Uterus (tissue), 2 donors: Measurements from ENCODE around the gene TYRO3.

Experiments used
- POLR2A ChIP-seq, 2 donors: fragments of 450-650 bp; IDR thresholded peaks; one replicate each; pipeline ENCODE4 v1.6.1; 2016; ENCODE audit warnings: antibody characterized with exemption in 2 of 2, mild to moderate bottlenecking in 1 of 2, moderate library complexity in 1 of 2
- TF ChIP-seq, protein P1 (sequence below), 4 experiments: fragments of 200-600 bp in 2 of 4; fragments of 450-650 bp in 2 of 4; sonication (generic) in 2 of 4; IDR thresholded peaks; one replicate each; pipeline ENCODE4 v1.5.1; 2016 to 2019; ENCODE audit warnings: antibody characterized with exemption in 4 of 4, mild to moderate bottlenecking in 2 of 4, moderate library complexity in 1 of 4

DNA sequence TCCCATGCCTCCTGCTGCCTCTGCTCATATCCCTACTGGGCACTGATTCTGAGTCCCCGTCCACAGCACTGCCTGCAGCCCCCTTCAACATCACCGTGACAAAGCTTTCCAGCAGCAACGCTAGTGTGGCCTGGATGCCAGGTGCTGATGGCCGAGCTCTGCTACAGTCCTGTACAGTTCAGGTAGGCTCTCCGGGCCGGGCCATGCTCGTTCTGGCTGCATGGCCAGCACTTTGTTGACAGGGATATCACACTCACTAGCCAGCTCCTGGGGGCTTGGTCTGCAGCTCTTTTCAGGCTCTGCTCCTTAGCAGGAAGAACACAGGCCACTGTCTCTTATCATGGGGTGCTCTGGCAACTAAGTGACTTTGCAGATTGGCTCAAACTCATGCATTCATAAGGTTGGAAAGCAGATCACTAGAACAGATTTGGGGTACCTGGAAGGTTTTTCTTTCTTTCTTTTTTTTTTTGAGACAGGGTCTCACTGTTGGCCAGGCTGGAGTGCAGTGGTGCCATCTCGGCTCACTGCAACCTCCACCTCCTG lies 6.0 kb downstream of the TYRO3 start:
- TF ChIP-seq, protein P1, sequence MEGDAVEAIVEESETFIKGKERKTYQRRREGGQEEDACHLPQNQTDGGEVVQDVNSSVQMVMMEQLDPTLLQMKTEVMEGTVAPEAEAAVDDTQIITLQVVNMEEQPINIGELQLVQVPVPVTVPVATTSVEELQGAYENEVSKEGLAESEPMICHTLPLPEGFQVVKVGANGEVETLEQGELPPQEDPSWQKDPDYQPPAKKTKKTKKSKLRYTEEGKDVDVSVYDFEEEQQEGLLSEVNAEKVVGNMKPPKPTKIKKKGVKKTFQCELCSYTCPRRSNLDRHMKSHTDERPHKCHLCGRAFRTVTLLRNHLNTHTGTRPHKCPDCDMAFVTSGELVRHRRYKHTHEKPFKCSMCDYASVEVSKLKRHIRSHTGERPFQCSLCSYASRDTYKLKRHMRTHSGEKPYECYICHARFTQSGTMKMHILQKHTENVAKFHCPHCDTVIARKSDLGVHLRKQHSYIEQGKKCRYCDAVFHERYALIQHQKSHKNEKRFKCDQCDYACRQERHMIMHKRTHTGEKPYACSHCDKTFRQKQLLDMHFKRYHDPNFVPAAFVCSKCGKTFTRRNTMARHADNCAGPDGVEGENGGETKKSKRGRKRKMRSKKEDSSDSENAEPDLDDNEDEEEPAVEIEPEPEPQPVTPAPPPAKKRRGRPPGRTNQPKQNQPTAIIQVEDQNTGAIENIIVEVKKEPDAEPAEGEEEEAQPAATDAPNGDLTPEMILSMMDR (IDR thresholded peaks at IDR 0.05), result no peak
- no peak for TF ChIP-seq POLR2A (IDR thresholded peaks at IDR 0.05)
